ENCODE data around the gene TRIM38.

GRCh38 chr6:26021350-26022131, 58.9 kb downstream of the TRIM38 start:
- TF ChIP-seq, protein P1, sequence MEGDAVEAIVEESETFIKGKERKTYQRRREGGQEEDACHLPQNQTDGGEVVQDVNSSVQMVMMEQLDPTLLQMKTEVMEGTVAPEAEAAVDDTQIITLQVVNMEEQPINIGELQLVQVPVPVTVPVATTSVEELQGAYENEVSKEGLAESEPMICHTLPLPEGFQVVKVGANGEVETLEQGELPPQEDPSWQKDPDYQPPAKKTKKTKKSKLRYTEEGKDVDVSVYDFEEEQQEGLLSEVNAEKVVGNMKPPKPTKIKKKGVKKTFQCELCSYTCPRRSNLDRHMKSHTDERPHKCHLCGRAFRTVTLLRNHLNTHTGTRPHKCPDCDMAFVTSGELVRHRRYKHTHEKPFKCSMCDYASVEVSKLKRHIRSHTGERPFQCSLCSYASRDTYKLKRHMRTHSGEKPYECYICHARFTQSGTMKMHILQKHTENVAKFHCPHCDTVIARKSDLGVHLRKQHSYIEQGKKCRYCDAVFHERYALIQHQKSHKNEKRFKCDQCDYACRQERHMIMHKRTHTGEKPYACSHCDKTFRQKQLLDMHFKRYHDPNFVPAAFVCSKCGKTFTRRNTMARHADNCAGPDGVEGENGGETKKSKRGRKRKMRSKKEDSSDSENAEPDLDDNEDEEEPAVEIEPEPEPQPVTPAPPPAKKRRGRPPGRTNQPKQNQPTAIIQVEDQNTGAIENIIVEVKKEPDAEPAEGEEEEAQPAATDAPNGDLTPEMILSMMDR (IDR thresholded peaks at IDR 0.05) = no peak
- TF ChIP-seq POLR2A (IDR thresholded peaks at IDR 0.05) = peak; percentile 49 to 75
- no peak for TF ChIP-seq EP300 (IDR thresholded peaks at IDR 0.05)

Measured in suprapubic skin (tissue), 3 donors.